ENCODE data around the gene PREPL. TPM values are rescaled to one million over a fixed set of nuclear protein-coding genes. Genes with fewer than 3 reads are reported as not detected.

Gene PREPL
- total and polyA plus RNA-seq, 9 of the 15 experiments (the other 6 are each of a cell fraction or from before 2014, with no cell fraction given), result 11.6 to 58.9 (median 27.2) TPM

GRCh38 chr2:44310287-44310686 is 51.0 kb downstream of the PREPL start (continued):
- peak; percentile 89; the same call in 1 of the 2 replicates for TF ChIP-seq CBX5 (IDR thresholded peaks at IDR 0.05; ENCODE audit: borderline replicate concordance, low read depth)

- Histone ChIP-seq H3K36me3 (ENCODE audit: control insufficient read depth, insufficient read depth, low read length) (no peaks in the 10 kb centered on the region), H3K9me3 (replicated peaks; ENCODE audit: control insufficient read depth, insufficient read depth, low read depth, low read length) (peaks cover 4% of the 10 kb centered on the region), H2AFZ (ENCODE audit: low read depth, low read length) (no peak overlapping the region), H3K27ac (ENCODE audit: extremely low read depth, low read depth, low read length) (no peak overlapping the region), H3K9ac (ENCODE audit: insufficient read depth in 1 of 2, low read depth in 2 of 2, low read length in 2 of 2) (no peak overlapping the region), H3K4me1 (replicated peaks in 1 of 2; ENCODE audit: control insufficient read depth in 2 of 2, insufficient read depth in 2 of 2, low read length in 2 of 2) (peaks cover 0 to 2% of the 10 kb centered on the region in 2 experiments; a peak in 1 of 5 replicates), H3K79me2 (ENCODE audit: control insufficient read depth, insufficient read depth, low read length) (no peaks in the 10 kb centered on the region), H4K20me1 (replicated peaks; ENCODE audit: control insufficient read depth, insufficient read depth, low read length) (no peaks in the 10 kb centered on the region), H3K4me3 (no peak overlapping the region), H3K27me3 (ENCODE audit: control insufficient read depth in 2 of 2, insufficient read depth in 2 of 2, low read length in 2 of 2) (peaks cover 3% of the 10 kb centered on the region in 2 experiments; a peak in 4 of 5 replicates), H3K4me2 (ENCODE audit: insufficient read depth, low read length) (no peak overlapping the region), H3K9me1 (ENCODE audit: control insufficient read depth, insufficient read depth, low read length) (no peaks in the 10 kb centered on the region)
- BruUV-seq (replicated peaks), result no TSS peak
- intact Hi-C loops (cut with micrococcal nuclease), result no loop called here
- WGBS (ENCODE audit: insufficient coverage, low coverage, missing lambda C conversion rate), result 11% methylated on average over 7 of the region's 7 CpGs
- ChIA-PET POLR2A (interaction anchor here (0.7 to 0.9 kb wide), 2 partner anchors 55 to 1384 kb away, joined by 3 read pairs; partner anchors contain the start of gene PREPL), CTCF (ENCODE audit: low intra/inter-chr PET ratio) (no interaction called here)
- FAIRE-seq (no peak), DNase-seq (ENCODE audit: extremely low read depth in 1 of 4, low spot score in 3 of 4) (no peak), ATAC-seq (peak; percentile 46)
- TF ChIP-seq ZBTB12 (CRISPR knock-in tag; IDR thresholded peaks at IDR 0.05) (no peak), MIER1 (IDR thresholded peaks at IDR 0.05; ENCODE audit: low read depth) (no peak), CBFA2T3 (IDR thresholded peaks at IDR 0.05) (no peak), UBTF (IDR thresholded peaks at IDR 0.05; ENCODE audit: borderline replicate concordance in 1 of 2, low read depth in 2 of 2, low read length in 2 of 2) (no peak), GATAD2A (IDR thresholded peaks at IDR 0.05) (no peak), KDM2B (CRISPR knock-in tag; IDR thresholded peaks at IDR 0.05) (no peak), ZNF511 (CRISPR knock-in tag; IDR thresholded peaks at IDR 0.05) (no peak), NCOA4 (IDR thresholded peaks at IDR 0.05; ENCODE audit: partially characterized antibody) (no peak), ARHGAP35 (IDR thresholded peaks at IDR 0.05; ENCODE audit: partially characterized antibody) (no peak), ZNF431 (CRISPR knock-in tag; IDR thresholded peaks at IDR 0.05) (no peak), SNIP1 (IDR thresholded peaks at IDR 0.05; ENCODE audit: low read depth) (no peak), HDAC1 (IDR thresholded peaks at IDR 0.05) (no peak)
- in situ Hi-C loops (cut with MboI), result no loop called here
Measured at GRCh38 chr2:44305882-44306281, 55.4 kb downstream of the PREPL start.

Data from K562 (cell line).